OCI-LY1 (cell line): ENCODE measurements around the gene TRIO.

ENCODE experiments used
- H2AFZ ChIP-seq: fragments of 200-600 bp; sonication (generic), shearing (Covaris generic); 2 replicates; pipeline ENCODE4 v1.6.0; 2014; ENCODE audit warnings: antibody characterized with exemption, mild to moderate bottlenecking, low read length
- H3F3A ChIP-seq: fragments of 200-600 bp; sonication (generic), shearing (Covaris generic); 2 replicates; pipeline ENCODE4 v1.6.0; 2014; ENCODE audit warnings: mild to moderate bottlenecking, antibody characterized with exemption, low read length, moderate library complexity; ENCODE audit not compliant: insufficient read depth
- H3K27ac ChIP-seq: fragments of 200-600 bp; sonication (generic); 2 replicates; pipeline ENCODE4 v1.5.1; 2014; ENCODE audit warnings: low read length, mixed run types, mild to moderate bottlenecking, low read depth; ENCODE audit not compliant: poor library complexity, severe bottlenecking
- H3K27me3 ChIP-seq: fragments of 200-600 bp; sonication (generic); 2 replicates; pipeline ENCODE4 v1.6.0; 2014; ENCODE audit warnings: antibody characterized with exemption, mild to moderate bottlenecking, low read length, moderate library complexity; ENCODE audit not compliant: insufficient read depth
- H3K36me3 ChIP-seq: fragments of 200-600 bp; sonication (generic); 2 replicates; pipeline ENCODE4 v1.6.1; 2014; ENCODE audit warnings: mild to moderate bottlenecking, antibody characterized with exemption, low read length, moderate library complexity, mixed read lengths; ENCODE audit not compliant: insufficient read depth
- H3K4me1 ChIP-seq: fragments of 200-600 bp; sonication (generic); 2 replicates; pipeline ENCODE4 v1.5.1; 2014; ENCODE audit warnings: mild to moderate bottlenecking, low read length, moderate library complexity; ENCODE audit not compliant: insufficient read depth, severe bottlenecking
- H3K4me2 ChIP-seq: fragments of 200-600 bp; sonication (generic), shearing (Covaris generic); 2 replicates; pipeline ENCODE4 v1.6.1; 2014; ENCODE audit warnings: low read length
- H3K4me3 ChIP-seq: fragments of 200-600 bp; sonication (generic); 2 replicates; pipeline ENCODE4 v1.5.1; 2014; ENCODE audit warnings: low read length, low read depth, mild to moderate bottlenecking, mixed read lengths; ENCODE audit not compliant: poor library complexity, severe bottlenecking
- H3K79me2 ChIP-seq: fragments of 200-600 bp; shearing (Covaris generic); 2 replicates; pipeline ENCODE4 v1.6.1; 2016; ENCODE audit warnings: mixed run types, low read length, mixed read lengths; ENCODE audit not compliant: insufficient read depth
- H3K9ac ChIP-seq: fragments of 200-600 bp; sonication (generic), shearing (Covaris generic); 2 replicates; pipeline ENCODE4 v1.6.1; 2014; ENCODE audit warnings: mild to moderate bottlenecking, low read length, mixed read lengths
- H3K9me2 ChIP-seq: fragments of 200-600 bp; sonication (generic), shearing (Covaris generic); 2 replicates; pipeline ENCODE4 v1.6.1; 2014; ENCODE audit warnings: low read depth, mild to moderate bottlenecking, low read length, mixed read lengths
- H3K9me3 ChIP-seq: fragments of 200-600 bp; shearing (Covaris generic); 2 replicates; pipeline ENCODE4 v1.6.1; 2014; ENCODE audit warnings: low read length, mixed read lengths
- H4K20me1 ChIP-seq: fragments of 200-600 bp; sonication (generic), shearing (Covaris generic); 2 replicates; pipeline ENCODE4 v1.6.0; 2016; ENCODE audit warnings: mild to moderate bottlenecking, low read length; ENCODE audit not compliant: insufficient read depth
- EZH2 ChIP-seq: fragments of 200-600 bp; sonication (generic), shearing (Covaris generic); IDR thresholded peaks from 2 replicates; pipeline ENCODE4 v1.8.0; 2017; ENCODE audit warnings: borderline replicate concordance, mixed run types, mild to moderate bottlenecking, antibody characterized with exemption, low read length, moderate library complexity, mixed read lengths
- TF ChIP-seq, protein P1 (sequence below): fragments of 200-600 bp; sonication (generic), shearing (Covaris generic); IDR thresholded peaks from 2 replicates; pipeline ENCODE4 v1.5.1; 2017; ENCODE audit warnings: mild to moderate bottlenecking, antibody characterized with exemption, low read length, moderate library complexity, mixed read lengths

Gene TRIO

GRCh38 chr5:14263699-14264098 is 120.6 kb downstream of the TRIO start:
- H3F3A ChIP-seq = no peaks in the 10 kb centered on the region
- H3K9me3 ChIP-seq = no peaks in the 10 kb centered on the region
- H3K79me2 ChIP-seq = no peaks in the 10 kb centered on the region
- no peaks in the 10 kb centered on the region for H3K27me3 ChIP-seq
- H3K4me1 ChIP-seq = no peaks in the 10 kb centered on the region
- no peak overlapping the region for H3K27ac ChIP-seq
- H3K4me3 ChIP-seq = no peak overlapping the region
- no peaks in the 10 kb centered on the region for H3K9me2 ChIP-seq
- H3K4me2 ChIP-seq = no peak overlapping the region
- no peak overlapping the region for H2AFZ ChIP-seq
- no peaks in the 10 kb centered on the region for H3K36me3 ChIP-seq
- H4K20me1 ChIP-seq = no peaks in the 10 kb centered on the region
- TF ChIP-seq, protein P1, sequence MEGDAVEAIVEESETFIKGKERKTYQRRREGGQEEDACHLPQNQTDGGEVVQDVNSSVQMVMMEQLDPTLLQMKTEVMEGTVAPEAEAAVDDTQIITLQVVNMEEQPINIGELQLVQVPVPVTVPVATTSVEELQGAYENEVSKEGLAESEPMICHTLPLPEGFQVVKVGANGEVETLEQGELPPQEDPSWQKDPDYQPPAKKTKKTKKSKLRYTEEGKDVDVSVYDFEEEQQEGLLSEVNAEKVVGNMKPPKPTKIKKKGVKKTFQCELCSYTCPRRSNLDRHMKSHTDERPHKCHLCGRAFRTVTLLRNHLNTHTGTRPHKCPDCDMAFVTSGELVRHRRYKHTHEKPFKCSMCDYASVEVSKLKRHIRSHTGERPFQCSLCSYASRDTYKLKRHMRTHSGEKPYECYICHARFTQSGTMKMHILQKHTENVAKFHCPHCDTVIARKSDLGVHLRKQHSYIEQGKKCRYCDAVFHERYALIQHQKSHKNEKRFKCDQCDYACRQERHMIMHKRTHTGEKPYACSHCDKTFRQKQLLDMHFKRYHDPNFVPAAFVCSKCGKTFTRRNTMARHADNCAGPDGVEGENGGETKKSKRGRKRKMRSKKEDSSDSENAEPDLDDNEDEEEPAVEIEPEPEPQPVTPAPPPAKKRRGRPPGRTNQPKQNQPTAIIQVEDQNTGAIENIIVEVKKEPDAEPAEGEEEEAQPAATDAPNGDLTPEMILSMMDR = no peak
- TF ChIP-seq EZH2 = no peak
- H3K9ac ChIP-seq = no peak overlapping the region

GRCh38 chr5:14264605-14265316 is 121.6 kb downstream of the TRIO start:
- no peak overlapping the region for H3K4me3 ChIP-seq
- no peaks in the 10 kb centered on the region for H3K36me3 ChIP-seq
- H3F3A ChIP-seq = no peaks in the 10 kb centered on the region
- no peaks in the 10 kb centered on the region for H4K20me1 ChIP-seq
- no peaks in the 10 kb centered on the region for H3K9me2 ChIP-seq
- no peaks in the 10 kb centered on the region for H3K79me2 ChIP-seq
- H2AFZ ChIP-seq = no peak overlapping the region
- H3K27me3 ChIP-seq = no peaks in the 10 kb centered on the region
- H3K9ac ChIP-seq = no peak overlapping the region
- H3K9me3 ChIP-seq = no peaks in the 10 kb centered on the region
- no peak overlapping the region for H3K4me2 ChIP-seq
- TF ChIP-seq, protein P1 = no peak
- TF ChIP-seq EZH2 = no peak
- H3K27ac ChIP-seq = no peak overlapping the region
- H3K4me1 ChIP-seq = no peaks in the 10 kb centered on the region

DNA sequence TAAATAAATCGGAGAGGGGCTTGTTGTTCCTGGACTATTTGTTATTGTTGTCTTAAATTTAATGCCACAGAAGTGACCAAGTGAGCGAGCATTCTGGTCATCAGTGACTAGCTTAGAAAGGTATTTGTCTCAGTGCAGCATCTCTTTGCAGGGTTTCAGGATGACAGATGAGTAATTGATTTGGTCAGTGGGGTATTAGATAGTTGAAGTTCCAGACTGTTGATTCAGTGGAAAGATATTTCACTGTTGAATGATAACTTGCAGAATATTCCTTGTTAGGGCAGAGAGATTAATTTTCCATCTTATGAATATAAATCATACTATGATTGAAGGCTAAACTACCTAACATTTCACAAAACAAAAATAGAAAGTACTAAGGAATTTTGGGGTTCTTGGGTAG is 122.4 kb downstream of the TRIO start:
- no peak overlapping the region for H3K27ac ChIP-seq
- no peak overlapping the region for H3K9ac ChIP-seq
- H3K79me2 ChIP-seq = no peaks in the 10 kb centered on the region
- no peak overlapping the region for H3K4me2 ChIP-seq
- no peaks in the 10 kb centered on the region for H3K9me3 ChIP-seq
- H3K9me2 ChIP-seq = no peaks in the 10 kb centered on the region
- no peaks in the 10 kb centered on the region for H3F3A ChIP-seq
- H3K36me3 ChIP-seq = no peaks in the 10 kb centered on the region
- H4K20me1 ChIP-seq = no peaks in the 10 kb centered on the region
- no peak overlapping the region for H3K4me3 ChIP-seq
- TF ChIP-seq, protein P1 = no peak
- H3K4me1 ChIP-seq = no peaks in the 10 kb centered on the region
- H3K27me3 ChIP-seq = no peaks in the 10 kb centered on the region
- no peak overlapping the region for H2AFZ ChIP-seq
